ENCODE results near the gene MYBBP1A.

- TF ChIP-seq CTCF (IDR thresholded peaks at IDR 0.05; ENCODE audit: low read depth, low read length, poor library complexity, severe bottlenecking): no peak
- no peak for TF ChIP-seq EZH2phosphoT487 (IDR thresholded peaks at IDR 0.05; ENCODE audit: borderline replicate concordance, low read length)
These were observed 42.8 kb downstream of the MYBBP1A start for GRCh38 chr17:4512156-4513112.

Measured in DOHH2 (cell line).